HL-60 (cell line): ENCODE data around the gene DCAF10.

ENCODE experiments used
- GABPA ChIP-seq: IDR thresholded peaks from 2 replicates; pipeline ENCODE4 v1.6.1; 2012; ENCODE audit warnings: low read depth
- TF ChIP-seq, protein P1 (sequence below): IDR thresholded peaks from one replicate; pipeline ENCODE4 v1.5.1; 2011; ENCODE audit warnings: low read length, control low read depth, inconsistent platforms; ENCODE audit not compliant: insufficient read depth

DNA sequence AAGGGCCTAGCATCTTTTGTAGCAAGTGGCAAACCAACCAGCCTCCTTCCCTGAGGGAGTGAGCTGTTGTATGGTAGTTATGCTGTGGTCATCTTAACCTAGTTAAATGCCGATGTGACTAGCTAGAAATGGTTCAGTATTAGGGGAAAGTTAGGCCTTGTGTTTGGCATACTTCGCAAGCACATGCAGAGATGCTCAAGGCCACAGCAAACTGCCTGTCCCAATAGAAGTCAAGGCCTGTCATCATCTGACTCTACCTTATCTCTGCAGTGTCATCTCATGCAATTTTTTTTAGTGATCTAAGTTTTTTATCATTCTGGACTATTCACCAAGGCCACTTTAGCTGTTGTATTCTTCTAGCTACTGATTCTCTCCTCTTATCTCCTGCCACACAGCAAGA, 10.5 kb upstream of the DCAF10 start:
- TF ChIP-seq, protein P1, sequence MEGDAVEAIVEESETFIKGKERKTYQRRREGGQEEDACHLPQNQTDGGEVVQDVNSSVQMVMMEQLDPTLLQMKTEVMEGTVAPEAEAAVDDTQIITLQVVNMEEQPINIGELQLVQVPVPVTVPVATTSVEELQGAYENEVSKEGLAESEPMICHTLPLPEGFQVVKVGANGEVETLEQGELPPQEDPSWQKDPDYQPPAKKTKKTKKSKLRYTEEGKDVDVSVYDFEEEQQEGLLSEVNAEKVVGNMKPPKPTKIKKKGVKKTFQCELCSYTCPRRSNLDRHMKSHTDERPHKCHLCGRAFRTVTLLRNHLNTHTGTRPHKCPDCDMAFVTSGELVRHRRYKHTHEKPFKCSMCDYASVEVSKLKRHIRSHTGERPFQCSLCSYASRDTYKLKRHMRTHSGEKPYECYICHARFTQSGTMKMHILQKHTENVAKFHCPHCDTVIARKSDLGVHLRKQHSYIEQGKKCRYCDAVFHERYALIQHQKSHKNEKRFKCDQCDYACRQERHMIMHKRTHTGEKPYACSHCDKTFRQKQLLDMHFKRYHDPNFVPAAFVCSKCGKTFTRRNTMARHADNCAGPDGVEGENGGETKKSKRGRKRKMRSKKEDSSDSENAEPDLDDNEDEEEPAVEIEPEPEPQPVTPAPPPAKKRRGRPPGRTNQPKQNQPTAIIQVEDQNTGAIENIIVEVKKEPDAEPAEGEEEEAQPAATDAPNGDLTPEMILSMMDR, result no peak
- no peak for TF ChIP-seq GABPA
